ENCODE results near the gene CD82.
"Not testable (repeated sequence)": the region's sequence is repeated elsewhere in the genome, so short reads cannot be mapped to it uniquely, and the experiment has no call there.

The CD82 gene

DNA sequence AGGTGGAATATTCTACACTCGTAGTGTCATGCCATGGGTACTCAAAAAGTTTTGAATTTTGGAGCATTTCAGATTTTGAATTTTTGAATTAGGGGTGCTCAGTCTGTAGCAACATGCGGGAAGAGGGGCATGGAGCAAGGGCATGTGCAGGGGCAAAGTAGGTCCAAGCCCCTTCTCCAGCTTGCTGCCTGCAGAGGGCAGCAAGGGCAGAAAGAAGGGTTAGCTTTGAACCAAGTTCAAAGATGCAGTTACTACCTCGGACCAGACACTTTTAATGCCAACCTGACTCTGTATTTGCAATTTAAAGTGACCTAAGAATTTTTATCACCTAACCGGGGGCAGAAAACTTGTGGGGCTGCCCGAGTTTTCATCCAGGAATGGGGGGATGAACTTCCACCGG, 68.2 kb downstream of the CD82 start:
- H3K36me3 ChIP-seq (ENCODE audit: control insufficient read depth, low read depth, low read length): no peaks in the 10 kb centered on the region
- no peak overlapping the region for H3K9ac ChIP-seq (ENCODE audit: low read length)
- no peaks in the 10 kb centered on the region for H3K27me3 ChIP-seq (ENCODE audit: control insufficient read depth, insufficient read depth, low read length)
- H3K27ac ChIP-seq (ENCODE audit: low read length): no peak overlapping the region
- no peaks in the 10 kb centered on the region for H3K9me3 ChIP-seq (ENCODE audit: control insufficient read depth, low read depth, low read length)
- peaks cover 5% of the 10 kb centered on the region for H3K4me1 ChIP-seq (ENCODE audit: control insufficient read depth, low read depth, low read length)
- H3K4me3 ChIP-seq (ENCODE audit: low read length): no peak overlapping the region

DNA sequence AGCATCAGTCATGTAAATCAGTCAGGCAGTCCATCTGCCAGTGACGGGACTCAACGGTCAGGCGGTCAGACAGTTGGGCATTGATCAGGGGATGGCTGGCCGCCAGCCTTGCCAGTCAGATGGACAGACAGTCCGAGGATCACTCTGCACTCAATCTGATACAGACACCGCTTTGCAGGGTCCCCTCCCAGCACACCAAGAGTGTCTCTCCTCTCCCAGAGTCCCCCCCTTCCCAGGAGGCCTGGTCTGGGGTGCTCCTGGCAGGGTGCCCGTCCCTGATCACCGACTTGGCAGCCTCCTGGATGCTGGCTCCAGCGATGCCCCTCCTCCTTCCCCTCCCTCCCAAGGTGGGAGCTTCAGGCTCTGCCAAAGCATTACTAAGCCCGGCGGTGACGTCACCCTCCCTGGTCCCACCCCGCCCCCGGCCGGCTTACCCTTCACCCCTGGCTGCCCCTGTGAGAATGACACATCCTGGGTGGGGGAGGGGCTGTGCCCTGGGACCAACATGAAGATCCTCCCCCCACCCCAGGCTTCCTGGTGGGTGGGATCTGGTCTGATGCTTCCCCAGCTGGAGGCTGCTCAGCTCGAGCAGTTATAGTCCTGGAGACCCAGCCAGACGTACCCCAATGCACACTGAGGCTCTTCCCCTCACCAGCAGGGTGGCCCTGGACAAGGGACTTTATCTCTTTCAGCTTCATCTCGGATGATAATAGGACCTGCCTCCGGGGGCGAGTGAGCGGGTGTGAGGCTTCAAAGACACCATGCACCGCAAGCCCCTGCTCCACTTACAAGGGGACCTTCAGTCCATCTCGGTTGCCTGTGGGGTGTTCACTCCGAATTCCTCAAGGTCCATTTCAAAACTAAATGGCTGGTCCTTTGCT, 69.2 kb downstream of the CD82 start:
- no peaks in the 10 kb centered on the region for H3K36me3 ChIP-seq (ENCODE audit: control insufficient read depth, low read depth, low read length)
- peaks cover 5% of the 10 kb centered on the region for H3K4me1 ChIP-seq (ENCODE audit: control insufficient read depth, low read depth, low read length)
- no peaks in the 10 kb centered on the region for H3K27me3 ChIP-seq (ENCODE audit: control insufficient read depth, insufficient read depth, low read length)
- no peak overlapping the region for H3K27ac ChIP-seq (ENCODE audit: low read length)
- H3K4me3 ChIP-seq (ENCODE audit: low read length): no peak overlapping the region
- H3K9ac ChIP-seq (ENCODE audit: low read length): no peak overlapping the region
- no peaks in the 10 kb centered on the region for H3K9me3 ChIP-seq (ENCODE audit: control insufficient read depth, low read depth, low read length)

DNA sequence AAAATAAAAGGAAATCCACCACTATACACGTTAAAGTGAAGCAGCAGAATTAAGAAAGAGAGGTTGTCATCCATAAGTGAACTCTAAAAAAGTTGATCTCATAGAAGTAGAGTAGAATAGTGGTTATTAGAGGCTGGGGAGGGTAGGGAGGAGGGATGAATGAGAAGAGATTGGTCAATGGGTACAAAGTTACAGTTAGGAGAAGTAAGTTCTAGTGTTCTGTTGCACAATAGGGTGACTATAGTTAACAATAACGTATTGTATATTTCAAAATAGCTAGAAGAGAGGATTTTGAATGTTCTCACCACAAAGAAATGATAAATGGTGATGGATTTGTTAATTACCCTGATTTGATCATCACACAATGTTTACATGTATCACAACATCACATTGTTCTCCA, 72.0 kb downstream of the CD82 start:
- Histone ChIP-seq H3K27me3 (ENCODE audit: control insufficient read depth, insufficient read depth, low read length) (no peaks in the 10 kb centered on the region), H3K9ac (ENCODE audit: low read length) (no peak overlapping the region), H3K9me3 (ENCODE audit: control insufficient read depth, low read depth, low read length) (no peaks in the 10 kb centered on the region), H3K36me3 (ENCODE audit: control insufficient read depth, low read depth, low read length) (no peaks in the 10 kb centered on the region), H3K27ac (ENCODE audit: low read length) (no peak overlapping the region), H3K4me3 (ENCODE audit: low read length) (no peak overlapping the region), H3K4me1 (ENCODE audit: control insufficient read depth, low read depth, low read length) (peaks cover 5% of the 10 kb centered on the region)

DNA sequence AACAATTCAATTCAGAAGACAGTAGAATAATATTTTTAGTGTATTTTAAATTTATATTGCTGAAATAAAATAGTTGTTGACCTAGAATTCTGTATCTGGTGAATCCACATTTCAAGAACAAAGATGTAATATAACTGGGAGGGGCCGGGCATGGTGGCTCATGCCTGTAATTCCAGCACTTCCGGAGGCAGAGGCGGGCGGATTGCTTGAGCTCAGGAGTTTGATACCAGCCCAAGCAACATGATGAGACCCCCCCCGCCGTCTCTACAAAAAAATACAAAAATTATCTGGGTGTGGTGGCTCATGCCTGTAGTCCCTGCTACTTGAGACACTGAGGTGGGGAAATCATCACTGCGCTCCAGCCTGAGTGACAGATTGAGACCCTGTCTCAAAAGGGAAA, 72.6 kb downstream of the CD82 start:
- Histone ChIP-seq H3K9me3 (ENCODE audit: control insufficient read depth, low read depth, low read length) (peaks cover 3% of the 10 kb centered on the region), H3K4me1 (ENCODE audit: control insufficient read depth, low read depth, low read length) (peaks cover 5% of the 10 kb centered on the region), H3K27ac (ENCODE audit: low read length) (no peak overlapping the region), H3K4me3 (ENCODE audit: low read length) (no peak overlapping the region), H3K27me3 (ENCODE audit: control insufficient read depth, insufficient read depth, low read length) (no peaks in the 10 kb centered on the region), H3K9ac (ENCODE audit: low read length) (no peak overlapping the region), H3K36me3 (ENCODE audit: control insufficient read depth, low read depth, low read length) (no peaks in the 10 kb centered on the region)

DNA sequence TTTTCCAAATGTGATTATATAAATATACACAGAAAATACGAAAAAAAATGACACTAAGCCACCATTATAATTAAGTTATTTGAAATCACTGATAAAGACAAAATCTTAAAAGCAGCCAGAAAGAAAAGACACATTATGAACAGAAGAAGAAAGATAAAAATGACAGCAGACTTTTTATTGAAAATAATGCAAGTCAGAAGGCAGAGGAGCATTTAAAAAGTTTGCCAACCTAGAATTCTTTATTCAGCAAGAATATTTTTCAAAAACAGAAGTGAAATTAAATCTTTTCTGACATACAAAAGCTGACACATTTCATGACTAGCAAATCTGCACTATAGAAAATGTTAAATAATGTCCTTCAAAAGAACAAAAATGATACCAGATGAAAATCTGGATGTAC, 77.8 kb downstream of the CD82 start:
- Histone ChIP-seq H3K4me3 (ENCODE audit: low read length) (no peak overlapping the region), H3K9ac (ENCODE audit: low read length) (no peak overlapping the region), H3K4me1 (ENCODE audit: control insufficient read depth, low read depth, low read length) (no peaks in the 10 kb centered on the region), H3K36me3 (ENCODE audit: control insufficient read depth, low read depth, low read length) (no peaks in the 10 kb centered on the region), H3K27me3 (ENCODE audit: control insufficient read depth, insufficient read depth, low read length) (no peaks in the 10 kb centered on the region), H3K27ac (ENCODE audit: low read length) (no peak overlapping the region), H3K9me3 (ENCODE audit: control insufficient read depth, low read depth, low read length) (peaks cover 7% of the 10 kb centered on the region)

DNA sequence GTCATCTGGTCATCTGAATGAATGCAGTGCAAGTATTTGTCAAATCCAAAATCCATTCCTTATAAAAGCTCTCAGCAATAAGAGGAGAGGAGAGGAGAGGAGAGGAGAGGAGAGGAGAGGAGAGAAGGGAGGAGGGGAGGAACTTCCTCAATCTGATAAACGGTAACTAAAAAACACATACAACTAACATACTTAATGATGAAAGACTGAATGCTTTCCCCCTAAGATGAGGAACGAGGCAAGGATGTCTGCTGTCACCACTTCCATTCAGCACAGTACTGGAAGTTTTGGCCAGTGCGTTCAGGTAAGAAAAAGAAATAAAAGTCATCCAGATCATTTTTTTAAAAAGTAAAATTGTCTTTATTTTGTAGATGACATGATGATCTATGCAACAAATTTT, 80.4 kb downstream of the CD82 start:
- no peak overlapping the region for H3K9ac ChIP-seq (ENCODE audit: low read length)
- no peaks in the 10 kb centered on the region for H3K36me3 ChIP-seq (ENCODE audit: control insufficient read depth, low read depth, low read length)
- H3K27me3 ChIP-seq (ENCODE audit: control insufficient read depth, insufficient read depth, low read length): no peaks in the 10 kb centered on the region
- no peak overlapping the region for H3K4me3 ChIP-seq (ENCODE audit: low read length)
- H3K4me1 ChIP-seq (ENCODE audit: control insufficient read depth, low read depth, low read length): no peaks in the 10 kb centered on the region
- H3K9me3 ChIP-seq (ENCODE audit: control insufficient read depth, low read depth, low read length): peaks cover 7% of the 10 kb centered on the region
- H3K27ac ChIP-seq (ENCODE audit: low read length): no peak overlapping the region

DNA sequence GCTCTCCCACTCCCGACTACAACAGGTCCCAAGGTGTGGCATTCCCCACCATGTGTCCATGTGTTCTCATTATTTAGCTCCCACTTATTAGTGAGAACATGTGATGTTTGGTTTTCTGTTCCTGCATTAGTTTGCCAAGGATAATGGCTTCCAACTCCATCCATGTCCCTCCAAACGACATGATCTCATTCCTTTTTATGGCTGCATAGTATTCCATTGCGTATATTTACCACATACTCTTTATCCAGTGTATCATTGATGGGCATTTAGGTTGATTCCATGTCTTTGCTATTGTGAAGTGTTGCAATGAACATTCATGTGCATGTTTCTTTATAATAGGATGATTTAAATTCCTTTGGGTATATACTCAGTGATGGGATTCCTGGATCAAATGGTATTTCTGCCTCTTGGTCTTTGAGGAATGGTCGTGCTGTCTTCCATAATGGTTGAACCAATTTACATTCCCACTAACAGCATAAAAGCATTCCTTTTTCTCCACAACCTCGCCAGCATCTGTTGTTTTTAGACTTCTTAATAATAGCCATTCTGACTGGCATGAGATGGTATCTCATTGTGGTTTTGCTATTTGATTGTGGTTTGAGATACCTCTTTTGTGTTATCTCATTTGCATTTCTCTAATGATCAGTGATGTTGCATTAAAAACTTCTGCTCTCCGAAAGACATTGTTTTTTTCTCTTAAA, 81.9 kb downstream of the CD82 start:
- H3K27me3 ChIP-seq (ENCODE audit: control insufficient read depth, insufficient read depth, low read length); H3K9ac ChIP-seq (ENCODE audit: low read length); H3K4me3 ChIP-seq (ENCODE audit: low read length); H3K9me3 ChIP-seq (ENCODE audit: control insufficient read depth, low read depth, low read length); H3K36me3 ChIP-seq (ENCODE audit: control insufficient read depth, low read depth, low read length); H3K4me1 ChIP-seq (ENCODE audit: control insufficient read depth, low read depth, low read length); H3K27ac ChIP-seq (ENCODE audit: low read length): not testable (repeated sequence)

DNA sequence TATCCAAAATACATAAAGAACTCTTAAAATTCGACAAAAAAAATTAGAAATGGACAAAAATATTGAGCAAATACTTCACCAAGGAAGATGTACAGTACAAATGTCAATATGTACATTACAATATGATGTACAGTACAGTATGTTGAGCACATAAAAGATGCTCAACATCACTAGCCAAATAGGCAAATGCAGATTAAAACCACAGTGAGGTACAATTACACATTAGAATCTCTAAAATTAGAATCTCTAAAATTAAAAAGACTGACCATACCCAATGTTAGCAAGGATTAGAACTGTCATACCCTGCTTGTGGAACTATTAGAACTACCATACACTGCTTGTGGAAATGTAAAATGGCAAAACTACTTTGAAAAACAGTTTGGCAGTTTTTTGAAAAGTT, 82.6 kb downstream of the CD82 start:
- Histone ChIP-seq H3K27ac (ENCODE audit: low read length) (no peak overlapping the region), H3K36me3 (ENCODE audit: control insufficient read depth, low read depth, low read length) (no peaks in the 10 kb centered on the region), H3K9ac (ENCODE audit: low read length) (no peak overlapping the region), H3K27me3 (ENCODE audit: control insufficient read depth, insufficient read depth, low read length) (no peaks in the 10 kb centered on the region), H3K4me1 (ENCODE audit: control insufficient read depth, low read depth, low read length) (no peaks in the 10 kb centered on the region), H3K4me3 (ENCODE audit: low read length) (no peak overlapping the region), H3K9me3 (ENCODE audit: control insufficient read depth, low read depth, low read length) (peaks cover 3% of the 10 kb centered on the region)

DNA sequence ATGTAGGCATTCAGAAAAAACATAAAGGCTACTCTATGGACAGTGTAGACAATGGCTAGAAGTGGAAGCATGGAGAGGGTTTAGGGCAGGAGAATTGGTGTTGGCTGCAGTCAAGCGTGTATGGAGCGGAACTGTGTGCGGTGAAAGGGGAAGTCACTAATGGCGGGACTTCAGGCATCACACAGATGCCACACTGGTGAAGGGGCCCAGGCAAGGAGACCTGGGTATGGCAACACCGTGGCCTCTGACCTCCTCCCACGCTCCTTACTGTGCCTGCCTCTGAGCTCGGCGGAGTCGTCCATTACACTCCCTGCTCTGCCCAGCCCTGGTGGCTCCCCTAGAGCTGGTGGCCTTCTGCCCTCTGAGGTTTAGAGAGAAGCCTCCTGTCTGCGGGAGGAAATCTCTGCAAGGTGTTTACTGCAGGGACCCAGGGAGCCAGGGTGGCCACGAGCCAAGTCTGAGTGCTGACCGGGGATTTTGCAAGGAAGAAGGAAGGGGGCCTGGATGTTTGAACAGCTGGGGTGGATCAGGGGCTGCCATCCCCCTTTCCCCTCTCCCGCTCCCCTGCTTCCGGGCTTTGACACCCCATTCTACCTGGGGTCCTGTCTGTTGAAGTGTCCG, 86.2 kb downstream of the CD82 start:
- H3K27ac ChIP-seq (ENCODE audit: low read length): no peak overlapping the region
- H3K9ac ChIP-seq (ENCODE audit: low read length): no peak overlapping the region
- no peaks in the 10 kb centered on the region for H3K4me1 ChIP-seq (ENCODE audit: control insufficient read depth, low read depth, low read length)
- no peak overlapping the region for H3K4me3 ChIP-seq (ENCODE audit: low read length)
- no peaks in the 10 kb centered on the region for H3K36me3 ChIP-seq (ENCODE audit: control insufficient read depth, low read depth, low read length)
- no peaks in the 10 kb centered on the region for H3K27me3 ChIP-seq (ENCODE audit: control insufficient read depth, insufficient read depth, low read length)
- H3K9me3 ChIP-seq (ENCODE audit: control insufficient read depth, low read depth, low read length): no peaks in the 10 kb centered on the region

DNA sequence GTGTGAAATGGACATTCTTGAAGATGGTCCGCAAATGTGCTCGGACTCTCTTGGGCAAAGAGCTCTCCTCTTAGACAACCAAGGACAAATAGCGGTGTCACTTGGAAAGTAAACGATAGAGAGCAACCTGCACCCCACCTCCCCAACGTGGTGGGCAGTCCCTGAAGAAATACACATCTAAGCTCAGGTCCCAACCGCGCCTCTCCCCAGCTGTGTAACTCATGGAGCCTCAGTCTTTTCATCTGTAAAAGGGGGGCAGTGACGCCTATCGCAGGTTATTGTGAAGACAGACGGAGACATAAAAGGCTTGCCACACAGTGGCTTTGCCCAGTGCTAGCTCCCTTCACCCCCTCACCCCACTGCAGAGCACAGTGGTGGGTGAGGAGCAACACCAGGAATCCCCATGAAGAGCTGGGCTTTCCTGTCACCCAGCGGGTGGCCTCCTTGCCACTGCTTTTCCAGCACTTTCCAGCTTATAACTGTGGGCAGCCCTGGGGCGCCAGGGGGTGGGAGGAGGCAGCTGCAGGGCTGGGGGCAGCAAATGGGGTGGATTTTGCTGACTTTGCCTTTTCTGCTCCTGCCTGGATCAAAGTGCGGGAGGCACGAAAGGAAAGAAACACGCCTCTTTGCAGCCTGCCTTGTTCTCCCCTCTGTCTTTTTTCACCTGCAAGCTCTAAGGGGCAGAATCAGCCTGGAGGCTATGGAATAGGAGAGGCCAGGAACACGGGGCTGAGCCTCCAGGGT, 87.6 kb downstream of the CD82 start:
- H3K4me3 ChIP-seq (ENCODE audit: low read length): no peak overlapping the region
- H3K27me3 ChIP-seq (ENCODE audit: control insufficient read depth, insufficient read depth, low read length): no peaks in the 10 kb centered on the region
- no peak overlapping the region for H3K9ac ChIP-seq (ENCODE audit: low read length)
- H3K27ac ChIP-seq (ENCODE audit: low read length): no peak overlapping the region
- H3K36me3 ChIP-seq (ENCODE audit: control insufficient read depth, low read depth, low read length): no peaks in the 10 kb centered on the region
- no peaks in the 10 kb centered on the region for H3K4me1 ChIP-seq (ENCODE audit: control insufficient read depth, low read depth, low read length)
- no peaks in the 10 kb centered on the region for H3K9me3 ChIP-seq (ENCODE audit: control insufficient read depth, low read depth, low read length)

DNA sequence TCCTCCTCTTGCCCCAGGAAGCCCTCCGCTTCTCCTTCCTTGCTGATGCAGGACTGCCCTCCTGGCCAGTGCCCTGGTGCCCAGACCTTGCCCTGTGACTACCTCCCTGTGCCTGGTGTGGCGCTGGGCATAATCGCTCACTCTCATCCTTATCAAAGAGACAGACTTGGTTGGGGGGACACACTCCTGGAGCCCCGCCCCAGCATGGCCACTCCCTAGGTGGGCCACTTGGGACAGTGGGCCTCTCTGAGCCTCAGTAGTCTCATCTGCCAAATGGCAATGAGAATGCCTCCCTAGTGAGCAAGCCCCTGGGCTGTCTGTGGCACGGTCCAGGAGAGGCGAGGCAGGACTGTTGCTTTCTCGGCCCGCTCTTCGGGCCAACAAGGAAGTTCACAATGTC, 88.6 kb downstream of the CD82 start:
- Histone ChIP-seq H3K9ac (ENCODE audit: low read length) (no peak overlapping the region), H3K27ac (ENCODE audit: low read length) (no peak overlapping the region), H3K9me3 (ENCODE audit: control insufficient read depth, low read depth, low read length) (no peaks in the 10 kb centered on the region), H3K4me1 (ENCODE audit: control insufficient read depth, low read depth, low read length) (no peaks in the 10 kb centered on the region), H3K27me3 (ENCODE audit: control insufficient read depth, insufficient read depth, low read length) (no peaks in the 10 kb centered on the region), H3K4me3 (ENCODE audit: low read length) (no peak overlapping the region), H3K36me3 (ENCODE audit: control insufficient read depth, low read depth, low read length) (no peaks in the 10 kb centered on the region)
